GM23248 (cell line): Measurements from ENCODE around the gene GPS2.

ENCODE experiments used
- EZH2 ChIP-seq: fragments of 200-600 bp; sonication (generic); IDR thresholded peaks from 2 replicates; pipeline ENCODE4 v1.6.1; 2018; ENCODE audit warnings: antibody characterized with exemption, mild to moderate bottlenecking; ENCODE audit not compliant: insufficient read depth, poor library complexity, severe bottlenecking
- EZH2phosphoT487 ChIP-seq: fragments of 200-600 bp; sonication (generic); IDR thresholded peaks from 2 replicates; pipeline ENCODE4 v1.6.1; 2018; ENCODE audit warnings: antibody characterized with exemption, moderate library complexity, mild to moderate bottlenecking, low read depth; ENCODE audit not compliant: insufficient read depth

- no peak for TF ChIP-seq EZH2
- TF ChIP-seq EZH2phosphoT487 = no peak
Observed at GRCh38 chr17:7307686-7308624, 7.2 kb downstream of the GPS2 start.
